ENCODE data around the gene ARID3C.

ARID3C gene

DNA sequence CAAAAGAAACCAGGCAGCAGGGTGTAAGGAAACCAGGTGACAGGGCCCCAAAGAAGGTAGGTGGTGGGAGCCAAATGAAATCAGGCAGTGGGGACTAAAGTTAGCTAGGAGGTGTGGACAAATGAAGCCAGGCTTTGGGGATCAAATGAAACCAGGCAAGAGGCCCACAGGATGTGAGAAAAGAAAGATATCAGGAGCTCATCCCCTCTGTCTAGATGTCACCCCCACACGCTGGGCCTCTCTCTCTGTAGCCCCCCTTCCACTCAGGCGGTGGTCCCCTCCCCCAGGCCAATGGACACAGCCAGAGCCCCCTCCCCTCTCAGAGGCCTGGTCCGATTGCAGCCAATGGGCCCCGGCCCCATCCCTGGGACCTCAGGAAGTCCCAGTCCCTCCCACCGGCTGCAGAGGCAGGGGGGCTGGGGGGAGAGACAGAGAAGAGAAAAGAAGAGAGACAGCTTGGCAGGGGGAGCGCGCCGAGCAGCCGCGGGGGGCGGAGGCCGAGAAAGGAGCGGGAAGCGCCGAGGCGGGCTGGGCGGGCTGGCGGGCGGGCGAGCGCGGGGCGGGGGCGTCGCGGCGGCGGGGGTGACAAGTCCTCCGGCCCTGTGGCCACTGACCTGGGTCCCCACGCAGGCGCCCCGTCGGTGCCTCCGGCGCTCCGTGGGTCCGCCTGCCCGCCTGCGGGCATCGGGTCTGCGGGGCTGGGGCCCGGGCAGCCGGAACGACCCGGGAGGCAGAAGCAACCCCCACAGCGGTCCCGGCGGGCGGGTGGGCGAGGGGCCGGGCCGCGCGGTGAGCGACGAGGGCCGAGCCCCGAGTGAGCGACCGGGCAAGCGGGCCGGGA lies 51.2 kb downstream of the ARID3C start:
- DNase-seq (ENCODE audit: low read depth) = no peak

DNA sequence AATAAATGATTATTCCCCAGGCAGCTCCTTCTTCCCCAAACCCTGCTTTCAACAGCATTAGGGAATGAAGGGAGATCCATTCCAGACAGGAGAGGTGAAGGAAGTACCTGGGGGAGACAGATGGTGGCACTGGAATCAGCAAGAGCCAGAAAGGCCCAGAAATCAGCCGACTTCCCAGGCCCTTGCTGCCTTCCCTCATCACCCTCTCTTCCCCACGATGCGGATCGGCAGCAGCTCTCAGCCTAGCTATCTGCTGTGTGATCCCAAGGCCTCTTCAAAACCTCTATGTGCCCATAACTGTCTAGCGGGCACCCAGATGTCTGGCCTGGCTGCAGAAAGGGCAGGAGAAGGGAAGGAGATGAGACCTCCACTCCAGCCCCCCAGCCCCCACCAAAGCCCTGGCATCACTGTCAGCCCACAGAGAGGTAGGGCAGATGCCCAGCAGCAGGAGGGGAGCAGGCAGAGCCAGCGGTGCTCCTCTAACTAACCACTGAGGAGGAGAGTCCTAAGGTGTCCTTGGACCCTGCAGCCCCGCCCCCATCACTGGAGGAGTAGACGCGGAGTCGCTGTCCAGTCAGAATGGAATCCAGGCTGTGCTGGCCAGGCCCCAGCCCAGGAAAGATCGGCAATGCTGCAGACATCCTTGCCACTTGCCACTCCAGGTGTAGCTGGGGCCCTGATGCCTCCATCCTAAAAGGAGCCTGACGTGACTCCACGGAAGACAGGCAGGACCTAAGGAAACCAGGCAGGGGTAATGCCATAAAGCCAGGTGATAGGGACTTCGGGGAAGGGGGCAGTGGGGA lies 52.1 kb downstream of the ARID3C start:
- DNase-seq (ENCODE audit: low read depth) = no peak

DNA sequence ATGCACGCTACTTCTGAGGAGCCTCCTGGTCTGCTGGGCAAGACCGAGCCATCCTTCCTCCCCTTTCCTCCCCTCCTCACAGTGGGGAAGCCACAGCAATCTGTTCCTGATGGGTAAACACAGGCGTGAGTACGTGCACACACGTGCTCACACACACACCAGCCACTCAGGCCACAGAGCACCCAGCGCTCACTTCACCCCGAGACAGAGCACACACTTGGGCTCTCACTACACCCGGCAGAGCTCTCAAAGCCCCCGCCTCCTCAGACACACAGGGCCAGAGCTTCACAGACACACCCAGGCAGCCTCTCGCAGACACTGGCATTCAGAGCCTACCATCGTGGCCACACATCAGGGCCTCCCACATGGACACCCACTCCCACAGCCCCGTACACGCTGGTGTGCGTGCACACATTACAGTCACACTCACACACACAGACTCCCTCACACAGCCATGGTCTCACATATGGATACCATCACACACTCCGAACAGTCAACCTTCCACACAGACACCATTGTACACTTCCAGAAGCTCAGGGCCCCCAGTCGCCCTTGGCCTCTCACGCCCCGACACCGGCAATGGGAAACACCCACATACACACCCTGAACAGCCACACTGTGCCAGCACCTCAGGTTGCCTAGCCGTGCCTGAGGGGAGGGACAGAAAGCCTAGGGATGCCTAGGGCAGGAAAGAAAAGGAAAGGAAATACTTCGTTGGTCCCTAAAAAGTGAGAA lies 52.8 kb downstream of the ARID3C start:
- DNase-seq (ENCODE audit: low read depth) = no peak

DNA sequence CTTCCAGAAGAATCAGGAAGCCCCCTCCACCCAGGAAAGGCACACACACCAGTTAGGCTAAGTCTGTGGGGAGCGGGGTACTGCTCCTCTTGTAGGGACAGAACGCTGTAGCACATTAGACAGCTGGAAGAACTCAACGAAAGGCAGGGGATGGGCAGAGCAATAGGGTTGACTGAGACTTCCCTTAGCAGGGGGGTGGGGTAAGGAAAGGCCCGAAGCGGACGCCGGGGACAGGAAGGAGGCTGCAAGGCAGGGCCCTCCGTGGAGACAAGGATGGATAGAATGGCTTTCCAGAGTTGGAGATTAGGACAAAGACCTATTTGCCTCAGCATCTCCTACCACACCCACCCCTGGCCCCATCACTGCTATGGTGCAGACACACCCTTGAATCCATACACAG lies 53.6 kb downstream of the ARID3C start:
- DNase-seq (ENCODE audit: low read depth) = no peak

GRCh38 chr9:34574571-34574970 lies 54.3 kb downstream of the ARID3C start:
- DNase-seq (ENCODE audit: low read depth) = no peak

- DNase-seq (ENCODE audit: low read depth) = no peak
Measured at GRCh38 chr9:34573599-34574325, 55.1 kb downstream of the ARID3C start.

GRCh38 chr9:34572628-34573027 lies 56.2 kb downstream of the ARID3C start:
- DNase-seq (ENCODE audit: low read depth) = no peak

DNA sequence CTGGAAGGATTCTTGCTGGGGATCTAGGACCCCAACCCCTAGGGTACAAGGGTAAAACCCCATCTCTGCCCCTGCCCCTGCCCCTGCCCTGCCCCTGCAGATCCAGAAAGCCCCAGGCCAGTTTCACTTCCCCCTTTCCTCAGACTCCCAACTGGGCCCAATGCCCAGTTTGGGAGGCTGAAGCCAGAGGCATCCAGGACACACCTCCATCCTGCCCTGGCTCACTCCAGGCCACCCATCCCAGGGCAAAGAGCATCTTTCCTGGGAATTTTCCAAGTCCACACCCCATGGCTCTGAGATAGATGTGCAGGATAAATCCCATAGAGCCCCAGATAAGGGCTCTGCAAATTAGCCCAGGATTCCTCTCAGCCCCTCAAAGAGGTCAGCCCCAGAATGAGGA lies 56.8 kb downstream of the ARID3C start:
- DNase-seq (ENCODE audit: low read depth) = no peak

GRCh38 chr9:34571481-34571810 lies 57.4 kb downstream of the ARID3C start:
- DNase-seq (ENCODE audit: low read depth) = no peak
